ENCODE measurements around the gene EFCAB11. TPM values are rescaled to one million over a fixed set of nuclear protein-coding genes. Genes with fewer than 3 reads are reported as not detected.

The EFCAB11 gene
- total and polyA plus RNA-seq, 2 of the 8 experiments (the other 6 are each of a cell fraction or from before 2014, with no cell fraction given) = 6.8 to 12.8 TPM

DNA sequence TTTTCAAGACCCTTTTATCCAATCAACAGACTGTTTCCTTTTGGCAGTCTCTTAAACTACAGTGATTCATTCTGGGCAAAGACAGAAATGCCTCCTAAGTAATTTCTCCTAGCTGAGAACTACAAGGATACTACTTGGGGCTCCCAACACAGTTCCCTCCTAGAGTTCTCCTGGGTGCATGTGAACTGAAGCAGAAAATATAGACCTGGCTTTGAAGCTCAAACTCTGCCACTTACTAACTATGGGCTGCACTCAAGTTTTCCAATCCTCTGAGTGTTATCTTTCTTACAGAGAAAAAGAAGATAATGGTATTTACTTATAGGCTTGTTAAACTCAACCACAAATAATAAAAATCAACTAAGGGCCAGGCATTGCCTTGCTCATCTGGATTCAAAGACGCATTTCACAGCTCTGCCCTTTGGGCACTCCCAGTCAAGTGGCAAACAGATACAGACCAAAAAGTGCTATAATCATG, 97.6 kb downstream of the EFCAB11 start:
- TF ChIP-seq POLR2A (IDR thresholded peaks at IDR 0.05; ENCODE audit: control extremely low read depth in 1 of 2, low read depth in 2 of 2, low read length in 2 of 2) (no peak), SP4 (IDR thresholded peaks at IDR 0.05; ENCODE audit: low read length) (no peak), FOSL1 (IDR thresholded peaks at IDR 0.05; ENCODE audit: insufficient read depth, low read depth, low read length) (no peak), SP2 (IDR thresholded peaks at IDR 0.05; ENCODE audit: low read length) (no peak)
- Histone ChIP-seq H3K9ac (replicated peaks in 1 of 4; ENCODE audit: extremely low read depth in 1 of 4, low read depth in 3 of 4, low read length in 3 of 4) (no peak overlapping the region), H3K23me2 (ENCODE audit: low read depth, low read length) (peaks cover 2% of the 10 kb centered on the region; the same call in 1 of the 2 replicates), H3K79me1 (ENCODE audit: low read depth, low read length) (no peaks in the 10 kb centered on the region), H3K56ac (replicated peaks; ENCODE audit: insufficient read length, low read depth, low read length) (no peak overlapping the region), H3K14ac (ENCODE audit: insufficient read length) (no peak overlapping the region), H3K9me3 (ENCODE audit: insufficient read depth in 2 of 2, low read depth in 1 of 2, low read length in 1 of 2) (peaks cover 0 to 5% of the 10 kb centered on the region in 2 experiments; a peak in 2 of 4 replicates), H2AK5ac (ENCODE audit: low read depth, low read length) (no peak overlapping the region), H2BK5ac (ENCODE audit: low read depth, low read length) (no peak overlapping the region), H3K36me3 (ENCODE audit: control insufficient read depth in 2 of 4, insufficient read depth in 4 of 4, low read length in 3 of 4) (no peaks in the 10 kb centered on the region), H4K91ac (replicated peaks; ENCODE audit: insufficient read length, low read length) (no peak overlapping the region), H4K20me1 (replicated peaks in 1 of 2; ENCODE audit: control insufficient read depth in 1 of 2, insufficient read depth in 2 of 2, low read length in 2 of 2) (no peaks in the 10 kb centered on the region), H3K4me1 (replicated peaks in 1 of 4; ENCODE audit: control insufficient read depth in 3 of 4, insufficient read depth in 4 of 4, low read length in 3 of 4) (no peaks in the 10 kb centered on the region), H3K4me3 (ENCODE audit: extremely low read depth in 1 of 4, insufficient read depth in 2 of 4, low read depth in 3 of 4, low read length in 4 of 4) (no peak overlapping the region), H3K27ac (ENCODE audit: low read depth, low read length) (no peak overlapping the region), H4K5ac (ENCODE audit: insufficient read length, low read depth, low read length) (no peak overlapping the region), H3K18ac (ENCODE audit: extremely low read depth, low read length) (no peak overlapping the region), H2BK20ac (ENCODE audit: low read length) (no peak overlapping the region), H3K27me3 (replicated peaks in 1 of 4; ENCODE audit: control insufficient read depth in 3 of 4, extremely low read depth in 1 of 4, insufficient read depth in 3 of 4, low read length in 3 of 4) (no peaks in the 10 kb centered on the region), H4K8ac (ENCODE audit: extremely low read depth, insufficient read depth, low read length) (no peak overlapping the region), H3K79me2 (ENCODE audit: control insufficient read depth in 1 of 2, insufficient read depth in 2 of 2, low read length in 2 of 2) (no peaks in the 10 kb centered on the region), H2BK12ac (ENCODE audit: low read depth, low read length) (no peak overlapping the region), H3K23ac (ENCODE audit: insufficient read length) (no peak overlapping the region), H2BK15ac (ENCODE audit: low read length) (no peak overlapping the region), H3K4me2 (ENCODE audit: insufficient read depth in 1 of 2, low read depth in 2 of 2, low read length in 2 of 2) (no peak overlapping the region), H2BK120ac (replicated peaks; ENCODE audit: low read depth, low read length) (no peak overlapping the region), H3K4ac (replicated peaks; ENCODE audit: insufficient read length, low read depth, low read length) (no peak overlapping the region), H2AFZ (ENCODE audit: low read length) (no peak overlapping the region)
- DNase-seq (ENCODE audit: low read depth in 1 of 2, low spot score in 2 of 2) (peak in 1 of 2 experiments; percentile 24), FAIRE-seq (no peak)
- ChIA-PET CTCF (ENCODE audit: partially characterized antibody) (interaction anchor here (1.1 to 1.6 kb wide), 3 partner anchors 9 to 26 kb away, joined by 3 to 5 read pairs (median 4); no protein-coding TSS in a partner anchor), POLR2A (ENCODE audit: partially characterized antibody) (interaction anchor here (1.3 kb wide), 1 partner anchor 11 kb away, joined by 4 read pairs; no protein-coding TSS in a partner anchor)
- 94% methylated on average over 1 of the region's 1 CpG; no CpG with 5 or more reads in 1 of the 2 experiments for WGBS, 2 experiments (ENCODE audit: extremely low coverage in 1 of 2, insufficient coverage in 1 of 2, insufficient read length in 1 of 2, insufficient replicate concordance in 2 of 2, low coverage in 1 of 2, low lambda C conversion rate in 2 of 2, missing lambda C conversion rate in 1 of 2)
